GM12878 (cell line): Measurements from ENCODE around the gene SLA2. TPM values are rescaled to one million over a fixed set of nuclear protein-coding genes. Genes with fewer than 3 reads are reported as not detected.

Source experiments
- ATAC-seq: fragments of 200-7000 bp; cut with Tn5 transposase; 3 replicates; pipeline ENCODE4 v1.9.1; 2020; ENCODE audit warnings: mild to moderate bottlenecking, moderate library complexity
- BruUV-seq: library from RNA; stranded (reverse); fragments of 400-500 nt; replicated peaks from 2 replicates; lab custom pipeline; 2021; lab: Mats Ljungman, UMichigan
- CTCF ChIA-PET: fragments of 300-600 bp; sonication (Branson Sonifier 250); formaldehyde crosslinking; extraction: SDS; loops from one replicate; lab custom pipeline; 2021; ENCODE audit warnings: inconsistent platforms; lab: Yijun Ruan, JAX
- POLR2A ChIA-PET: fragments of 350-600 bp; formaldehyde crosslinking; extraction: SDS; loops from one replicate; lab custom pipeline; 2021; ENCODE audit warnings: inconsistent platforms; lab: Charles Lee
- RAD21 ChIA-PET: fragments of 300-600 bp; sonication (Branson Sonifier 250); formaldehyde crosslinking; loops from one replicate; lab custom pipeline; 2023; ENCODE audit warnings: antibody characterized with exemption; ENCODE audit not compliant: unreplicated experiment; lab: Charles Lee
- SMC1A ChIA-PET: fragments of 300-600 bp; sonication (Branson Sonifier 250); formaldehyde crosslinking; loops from one replicate; lab custom pipeline; 2023; ENCODE audit not compliant: unreplicated experiment, uncharacterized antibody; lab: Charles Lee
- DNase-seq: peaks from one replicate; pipeline ENCODE4 v3.0.0-alpha.2; 2011; ENCODE audit warnings: low read depth, low spot score
- FAIRE-seq: peaks from 3 replicates; lab custom pipeline; 2011; peaks lifted over from hg19 to GRCh38; lab: Jason Lieb, UNC
- H2AFZ ChIP-seq: 2 replicates; pipeline ENCODE4 v1.6.0; 2011; ENCODE audit warnings: low read depth, low read length, control low read depth; ENCODE audit not compliant: control insufficient read depth
- H3K27ac ChIP-seq: 2 replicates; pipeline ENCODE4 v1.5.1; 2011; ENCODE audit warnings: control low read depth; ENCODE audit not compliant: control insufficient read depth, insufficient read depth
- H3K27me3 ChIP-seq, 2 experiments: replicated peaks in 1 of 2; 2 replicates each; pipeline versions ENCODE4 v1.6.0 to v1.6.1; 2011; ENCODE audit warnings: low read length in 1 of 2; ENCODE audit not compliant: control insufficient read depth in 2 of 2, insufficient read depth in 2 of 2
- H3K36me3 ChIP-seq, 2 experiments: 2 replicates each; pipeline ENCODE4 v1.5.1; 2011; ENCODE audit warnings: low read length in 1 of 2; ENCODE audit not compliant: control insufficient read depth in 2 of 2, insufficient read depth in 2 of 2
- H3K4me1 ChIP-seq: 2 replicates; pipeline ENCODE4 v1.6.1; 2011; ENCODE audit warnings: mild to moderate bottlenecking, low read length, moderate library complexity, mixed read lengths; ENCODE audit not compliant: control insufficient read depth, insufficient read depth
- H3K4me2 ChIP-seq: 2 replicates; pipeline ENCODE4 v1.6.0; 2011; ENCODE audit warnings: control low read depth; ENCODE audit not compliant: control insufficient read depth, insufficient read depth
- H3K4me3 ChIP-seq: fragments of 200-600 bp; sonication (generic); 2 replicates; pipeline ENCODE4 v1.5.1; 2016
- H3K79me2 ChIP-seq: 2 replicates; pipeline ENCODE4 v1.6.0; 2011; ENCODE audit warnings: low read length; ENCODE audit not compliant: control insufficient read depth, insufficient read depth
- H3K9ac ChIP-seq: 2 replicates; pipeline ENCODE4 v1.8.0; 2011; ENCODE audit warnings: low read length, control low read depth, mixed read lengths; ENCODE audit not compliant: control insufficient read depth, insufficient read depth
- H3K9me3 ChIP-seq: replicated peaks from 3 replicates; pipeline ENCODE4 v1.5.1; 2011; ENCODE audit warnings: mild to moderate bottlenecking, low read length; ENCODE audit not compliant: control insufficient read depth, insufficient read depth
- H4K20me1 ChIP-seq: 2 replicates; pipeline ENCODE4 v1.6.0; 2011; ENCODE audit not compliant: control insufficient read depth, insufficient read depth
- BACH1 ChIP-seq: fragments of 450-650 bp; IDR thresholded peaks from 2 replicates; pipeline ENCODE4 v1.6.1; 2017; ENCODE audit warnings: mild to moderate bottlenecking, borderline replicate concordance
- BMI1 ChIP-seq: fragments of 450-650 bp; IDR thresholded peaks from 2 replicates; pipeline ENCODE4 v1.6.1; 2016; ENCODE audit warnings: mild to moderate bottlenecking, moderate library complexity, borderline replicate concordance
- E2F8 ChIP-seq: fragments of 450-650 bp; IDR thresholded peaks from 2 replicates; pipeline ENCODE4 v1.6.1; 2018; ENCODE audit warnings: mild to moderate bottlenecking, low read depth, moderate library complexity; ENCODE audit not compliant: partially characterized antibody
- IRF5 ChIP-seq: fragments of 450-650 bp; IDR thresholded peaks from 2 replicates; pipeline ENCODE4 v1.6.1; 2017; ENCODE audit warnings: borderline replicate concordance
- JUNB ChIP-seq: IDR thresholded peaks from 2 replicates; pipeline ENCODE4 v1.6.1; 2016; ENCODE audit warnings: antibody characterized with exemption, mild to moderate bottlenecking
- TAF1 ChIP-seq: IDR thresholded peaks from 2 replicates; pipeline ENCODE4 v1.6.1; 2011; ENCODE audit warnings: mild to moderate bottlenecking, low read depth, low read length, borderline replicate concordance
- TCF12 ChIP-seq: IDR thresholded peaks from 2 replicates; pipeline ENCODE4 v1.6.1; 2011; ENCODE audit warnings: low read depth, mild to moderate bottlenecking, low read length
- ZNF622 ChIP-seq: fragments of 450-650 bp; IDR thresholded peaks from 2 replicates; pipeline ENCODE4 v1.6.1; 2017; ENCODE audit warnings: mild to moderate bottlenecking, inconsistent platforms
- WGBS: methylation state at CpG from one replicate; pipeline ENCODE4 v1.1.6; 2016; ENCODE audit warnings: low lambda C conversion rate; ENCODE audit not compliant: insufficient replicate concordance, insufficient coverage; ENCODE audit errors: missing lambda C conversion rate; 5-methylcytosine and 5-hydroxymethylcytosine counted together
- in situ Hi-C: fragments of 300-500 bp; cut with MboI; formaldehyde crosslinking; loops from 9 replicates; pipeline ENCODE4 v1.14.3; 2018; ENCODE audit warnings: mixed read lengths
- intact Hi-C: fragments of 100-400 bp; cut with micrococcal nuclease; formaldehyde crosslinking; loops from one replicate; pipeline ENCODE4 v1.14.2; 2022; ENCODE audit not compliant: unreplicated experiment
- polyA plus RNA-seq, 11 experiments: library from polyadenylated mRNA; depleted of rRNA in 4 of 11; unstranded in 6 of 11; stranded (reverse) in 5 of 11; fragments of >200 nt; fragmentation: Nextera tagmentation in 4 of 11; fragmentation: Illumina TruSeq in 1 of 11; extraction: Ambion mirVana in 4 of 11; extraction: Trizol in 1 of 11; gene quantifications; 1 replicate in 1 of 11; 2 replicates in 10 of 11; pipeline versions ENCODE4 v1.2.1 to v1.2.3, GENCODE V29; 2011 to 2016; ENCODE audit warnings: inconsistent platforms in 2 of 11, missing spikeins in 2 of 11, low read depth in 1 of 11
- total RNA-seq, 4 experiments: library from RNA; depleted of rRNA in 3 of 4; stranded (reverse); fragments of >200 nt in 3 of 4; fragmentation: Illumina TruSeq in 1 of 4; extraction: Trizol in 1 of 4; gene quantifications; 2 replicates each; pipeline versions ENCODE4 v1.2.1 to v1.2.3, GENCODE V29; 2013 to 2021
- TF ChIP-seq, protein P1 (sequence below): fragments of 150-350 bp; IDR thresholded peaks from 2 replicates; pipeline ENCODE4 v1.6.1; 2016; ENCODE audit warnings: low read depth, low read length
- TF ChIP-seq, protein P2 (sequence below): fragments of 450-650 bp; IDR thresholded peaks from 2 replicates; pipeline ENCODE4 v1.6.1; 2017; ENCODE audit warnings: mild to moderate bottlenecking, low read depth, inconsistent platforms; ENCODE audit not compliant: poor library complexity, severe bottlenecking

The SLA2 gene
- total and polyA plus RNA-seq, 10 of the 15 experiments (the other 5 are each of a cell fraction or from before 2014, with no cell fraction given) = 0.29 to 3.3 (median 1.4) TPM

- no peak for TF ChIP-seq E2F8
- TF ChIP-seq BMI1 = no peak
- TF ChIP-seq TAF1 = no peak
- TF ChIP-seq, protein P1, sequence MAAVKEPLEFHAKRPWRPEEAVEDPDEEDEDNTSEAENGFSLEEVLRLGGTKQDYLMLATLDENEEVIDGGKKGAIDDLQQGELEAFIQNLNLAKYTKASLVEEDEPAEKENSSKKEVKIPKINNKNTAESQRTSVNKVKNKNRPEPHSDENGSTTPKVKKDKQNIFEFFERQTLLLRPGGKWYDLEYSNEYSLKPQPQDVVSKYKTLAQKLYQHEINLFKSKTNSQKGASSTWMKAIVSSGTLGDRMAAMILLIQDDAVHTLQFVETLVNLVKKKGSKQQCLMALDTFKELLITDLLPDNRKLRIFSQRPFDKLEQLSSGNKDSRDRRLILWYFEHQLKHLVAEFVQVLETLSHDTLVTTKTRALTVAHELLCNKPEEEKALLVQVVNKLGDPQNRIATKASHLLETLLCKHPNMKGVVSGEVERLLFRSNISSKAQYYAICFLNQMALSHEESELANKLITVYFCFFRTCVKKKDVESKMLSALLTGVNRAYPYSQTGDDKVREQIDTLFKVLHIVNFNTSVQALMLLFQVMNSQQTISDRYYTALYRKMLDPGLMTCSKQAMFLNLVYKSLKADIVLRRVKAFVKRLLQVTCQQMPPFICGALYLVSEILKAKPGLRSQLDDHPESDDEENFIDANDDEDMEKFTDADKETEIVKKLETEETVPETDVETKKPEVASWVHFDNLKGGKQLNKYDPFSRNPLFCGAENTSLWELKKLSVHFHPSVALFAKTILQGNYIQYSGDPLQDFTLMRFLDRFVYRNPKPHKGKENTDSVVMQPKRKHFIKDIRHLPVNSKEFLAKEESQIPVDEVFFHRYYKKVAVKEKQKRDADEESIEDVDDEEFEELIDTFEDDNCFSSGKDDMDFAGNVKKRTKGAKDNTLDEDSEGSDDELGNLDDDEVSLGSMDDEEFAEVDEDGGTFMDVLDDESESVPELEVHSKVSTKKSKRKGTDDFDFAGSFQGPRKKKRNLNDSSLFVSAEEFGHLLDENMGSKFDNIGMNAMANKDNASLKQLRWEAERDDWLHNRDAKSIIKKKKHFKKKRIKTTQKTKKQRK = no peak
Measured at GRCh38 chr20:36634342-36634741, 11.7 kb downstream of the SLA2 start (continued).

DNA sequence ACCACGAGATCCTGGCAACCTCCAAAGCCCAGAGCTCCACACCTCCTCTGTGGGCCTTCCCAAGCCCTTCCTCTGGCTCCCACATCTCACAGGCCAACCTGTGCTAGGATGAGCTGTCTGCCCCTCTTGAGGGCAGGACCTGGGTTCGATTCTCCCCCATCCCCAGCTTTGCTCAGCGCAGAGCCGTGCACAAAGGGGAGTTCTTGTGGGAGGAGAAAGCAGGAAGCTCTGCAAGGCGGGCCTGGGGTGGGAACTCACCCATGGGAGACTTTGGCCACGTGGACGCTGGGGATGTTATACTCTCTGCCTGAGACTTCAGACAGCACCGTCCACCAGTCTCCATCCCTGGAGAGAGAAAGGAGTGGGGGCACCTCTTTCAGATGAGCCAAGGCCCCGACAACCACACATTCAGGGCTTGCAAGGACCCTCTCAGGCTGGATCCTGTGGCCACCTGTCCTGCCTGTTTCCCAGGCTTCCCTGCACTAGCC lies 12.7 kb downstream of the SLA2 start:
- no peaks in the 10 kb centered on the region for H3K9me3 ChIP-seq
- no peaks in the 10 kb centered on the region for H3K36me3 ChIP-seq
- no peak overlapping the region for H2AFZ ChIP-seq
- peaks cover 12% of the 10 kb centered on the region for H3K4me1 ChIP-seq
- CTCF ChIA-PET = interaction anchor here (1.4 to 1.7 kb wide), 2 partner anchors 20 to 175 kb away, joined by 3 to 5 read pairs; no protein-coding TSS in a partner anchor
- H3K9ac ChIP-seq = no peak overlapping the region
- H3K4me3 ChIP-seq = no peak overlapping the region
- 50% methylated on average over 9 of the region's 9 CpGs for WGBS
- SMC1A ChIA-PET = interaction anchor here (1.4 kb wide), 1 partner anchor 45 kb away, joined by 3 read pairs; no protein-coding TSS in a partner anchor
- H3K27ac ChIP-seq = no peak overlapping the region
- TF ChIP-seq BACH1 = no peak
- TF ChIP-seq, protein P2, sequence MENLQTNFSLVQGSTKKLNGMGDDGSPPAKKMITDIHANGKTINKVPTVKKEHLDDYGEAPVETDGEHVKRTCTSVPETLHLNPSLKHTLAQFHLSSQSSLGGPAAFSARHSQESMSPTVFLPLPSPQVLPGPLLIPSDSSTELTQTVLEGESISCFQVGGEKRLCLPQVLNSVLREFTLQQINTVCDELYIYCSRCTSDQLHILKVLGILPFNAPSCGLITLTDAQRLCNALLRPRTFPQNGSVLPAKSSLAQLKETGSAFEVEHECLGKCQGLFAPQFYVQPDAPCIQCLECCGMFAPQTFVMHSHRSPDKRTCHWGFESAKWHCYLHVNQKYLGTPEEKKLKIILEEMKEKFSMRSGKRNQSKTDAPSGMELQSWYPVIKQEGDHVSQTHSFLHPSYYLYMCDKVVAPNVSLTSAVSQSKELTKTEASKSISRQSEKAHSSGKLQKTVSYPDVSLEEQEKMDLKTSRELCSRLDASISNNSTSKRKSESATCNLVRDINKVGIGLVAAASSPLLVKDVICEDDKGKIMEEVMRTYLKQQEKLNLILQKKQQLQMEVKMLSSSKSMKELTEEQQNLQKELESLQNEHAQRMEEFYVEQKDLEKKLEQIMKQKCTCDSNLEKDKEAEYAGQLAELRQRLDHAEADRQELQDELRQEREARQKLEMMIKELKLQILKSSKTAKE = no peak
- no peak for TF ChIP-seq IRF5
- no peak for TF ChIP-seq JUNB
- TF ChIP-seq ZNF622 = no peak
- TF ChIP-seq TCF12 = no peak
- no peak for ATAC-seq
- in situ Hi-C loops = no loop called here
- BruUV-seq = no TSS peak
- DNase-seq = no peak
- no peaks in the 10 kb centered on the region for H3K79me2 ChIP-seq
- no peaks in the 10 kb centered on the region for H4K20me1 ChIP-seq
- no peak for FAIRE-seq
- H3K27me3 ChIP-seq = no peaks in the 10 kb centered on the region
- H3K4me2 ChIP-seq = no peak overlapping the region
- intact Hi-C loops = no loop called here
- RAD21 ChIA-PET = no interaction called here
- POLR2A ChIA-PET = no interaction called here
